ENCODE results near the gene ACVR1. TPM values are rescaled to one million over a fixed set of nuclear protein-coding genes. Genes with fewer than 3 reads are reported as not detected.

Gene ACVR1
- total and polyA plus RNA-seq, 2 of the 13 experiments (the other 11 are each of a cell fraction or from before 2014, with no cell fraction given): 2.3 to 5.4 TPM

DNA sequence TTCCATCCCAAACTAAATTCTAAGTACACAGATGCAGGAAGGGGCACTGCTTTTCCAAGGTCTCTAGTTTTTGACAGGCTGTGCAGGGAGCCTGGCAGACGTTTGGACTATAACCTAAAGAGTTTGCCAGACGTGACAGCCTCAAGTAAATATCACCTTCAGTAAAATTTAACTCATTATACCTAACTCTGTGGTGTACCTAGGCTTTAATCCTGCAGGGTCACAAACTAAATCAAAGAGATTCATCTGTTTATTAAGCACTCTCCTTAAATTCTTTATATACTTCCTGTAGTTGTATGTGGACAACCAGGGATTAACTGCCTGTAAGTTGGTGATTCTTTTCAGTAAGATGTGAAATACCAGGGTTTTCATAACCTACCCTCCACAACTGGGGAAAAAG, 92.9 kb downstream of the ACVR1 start:
- no peak for FAIRE-seq
- intact Hi-C loops (cut with micrococcal nuclease; ENCODE audit: unreplicated experiment) (loop anchor here (5.0 kb wide), 1 partner anchor 54 kb away; no protein-coding TSS in a partner anchor), in situ Hi-C loops (cut with HindIII; ENCODE audit: extremely low pct_ligation_motif_present, low pct_unique_long_range_greater_than_20kb) (no loop called here)
- peak; percentile 74 for ATAC-seq
- BruUV-seq (replicated peaks): no TSS peak
- Histone ChIP-seq H3K4me3 (replicated peaks in 1 of 3; ENCODE audit: insufficient read depth in 1 of 3, low read depth in 2 of 3, low read length in 3 of 3) (no peak overlapping the region), H3K4me2 (ENCODE audit: low read depth, low read length) (no peak overlapping the region), H3K27me3 (ENCODE audit: control insufficient read depth in 1 of 2, insufficient read depth in 2 of 2, low read length in 2 of 2) (no peaks in the 10 kb centered on the region), H3K9me3 (ENCODE audit: low read length) (no peaks in the 10 kb centered on the region), H3K27ac (ENCODE audit: extremely low read length, insufficient read depth, low read length) (no peak overlapping the region), H3K4me1 (ENCODE audit: insufficient read depth, low read length) (peaks cover 44% of the 10 kb centered on the region), H2AFZ (ENCODE audit: low read length) (no peak overlapping the region), H3K36me3 (replicated peaks in 1 of 2; ENCODE audit: control insufficient read depth in 1 of 2, insufficient read depth in 2 of 2, low read length in 2 of 2) (peaks cover 2 to 8% of the 10 kb centered on the region in 2 experiments; a peak in 2 of 5 replicates), H4K20me1 (ENCODE audit: insufficient read depth, low read length) (no peaks in the 10 kb centered on the region), H3K9ac (ENCODE audit: insufficient read depth, low read depth, low read length) (no peak overlapping the region), H3K79me2 (ENCODE audit: insufficient read depth, low read length) (no peaks in the 10 kb centered on the region)
- CTCF ChIA-PET (ENCODE audit: low intra/inter-chr PET ratio, low total read pairs): no interaction called here
- DNase-seq (ENCODE audit: low spot score): no peak
- WGBS (ENCODE audit: low lambda C conversion rate): 5% methylated on average over 2 of the region's 2 CpGs
- POLR2A ChIA-PET: no interaction called here
- TF ChIP-seq SRSF4 (IDR thresholded peaks at IDR 0.05; ENCODE audit: low read depth, low read length, poor library complexity, severe bottlenecking): no peak
- TF ChIP-seq PCBP2 (optimal IDR thresholded peaks at IDR 0.05; ENCODE audit: low read depth, low read length, poor library complexity, severe bottlenecking): no peak
- no peak for TF ChIP-seq ZNF138 (CRISPR knock-in tag; IDR thresholded peaks at IDR 0.05; ENCODE audit: low read depth)
- TF ChIP-seq, protein P1, sequence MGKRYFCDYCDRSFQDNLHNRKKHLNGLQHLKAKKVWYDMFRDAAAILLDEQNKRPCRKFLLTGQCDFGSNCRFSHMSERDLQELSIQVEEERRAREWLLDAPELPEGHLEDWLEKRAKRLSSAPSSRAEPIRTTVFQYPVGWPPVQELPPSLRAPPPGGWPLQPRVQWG (CRISPR knock-in tag; IDR thresholded peaks at IDR 0.05; ENCODE audit: borderline replicate concordance, low read depth): no peak
- TF ChIP-seq, protein P2, sequence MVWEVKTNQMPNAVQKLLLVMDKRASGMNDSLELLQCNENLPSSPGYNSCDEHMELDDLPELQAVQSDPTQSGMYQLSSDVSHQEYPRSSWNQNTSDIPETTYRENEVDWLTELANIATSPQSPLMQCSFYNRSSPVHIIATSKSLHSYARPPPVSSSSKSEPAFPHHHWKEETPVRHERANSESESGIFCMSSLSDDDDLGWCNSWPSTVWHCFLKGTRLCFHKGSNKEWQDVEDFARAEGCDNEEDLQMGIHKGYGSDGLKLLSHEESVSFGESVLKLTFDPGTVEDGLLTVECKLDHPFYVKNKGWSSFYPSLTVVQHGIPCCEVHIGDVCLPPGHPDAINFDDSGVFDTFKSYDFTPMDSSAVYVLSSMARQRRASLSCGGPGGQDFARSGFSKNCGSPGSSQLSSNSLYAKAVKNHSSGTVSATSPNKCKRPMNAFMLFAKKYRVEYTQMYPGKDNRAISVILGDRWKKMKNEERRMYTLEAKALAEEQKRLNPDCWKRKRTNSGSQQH (CRISPR knock-in tag; IDR thresholded peaks at IDR 0.05; ENCODE audit: low read depth): no peak
- TF ChIP-seq, protein P3, sequence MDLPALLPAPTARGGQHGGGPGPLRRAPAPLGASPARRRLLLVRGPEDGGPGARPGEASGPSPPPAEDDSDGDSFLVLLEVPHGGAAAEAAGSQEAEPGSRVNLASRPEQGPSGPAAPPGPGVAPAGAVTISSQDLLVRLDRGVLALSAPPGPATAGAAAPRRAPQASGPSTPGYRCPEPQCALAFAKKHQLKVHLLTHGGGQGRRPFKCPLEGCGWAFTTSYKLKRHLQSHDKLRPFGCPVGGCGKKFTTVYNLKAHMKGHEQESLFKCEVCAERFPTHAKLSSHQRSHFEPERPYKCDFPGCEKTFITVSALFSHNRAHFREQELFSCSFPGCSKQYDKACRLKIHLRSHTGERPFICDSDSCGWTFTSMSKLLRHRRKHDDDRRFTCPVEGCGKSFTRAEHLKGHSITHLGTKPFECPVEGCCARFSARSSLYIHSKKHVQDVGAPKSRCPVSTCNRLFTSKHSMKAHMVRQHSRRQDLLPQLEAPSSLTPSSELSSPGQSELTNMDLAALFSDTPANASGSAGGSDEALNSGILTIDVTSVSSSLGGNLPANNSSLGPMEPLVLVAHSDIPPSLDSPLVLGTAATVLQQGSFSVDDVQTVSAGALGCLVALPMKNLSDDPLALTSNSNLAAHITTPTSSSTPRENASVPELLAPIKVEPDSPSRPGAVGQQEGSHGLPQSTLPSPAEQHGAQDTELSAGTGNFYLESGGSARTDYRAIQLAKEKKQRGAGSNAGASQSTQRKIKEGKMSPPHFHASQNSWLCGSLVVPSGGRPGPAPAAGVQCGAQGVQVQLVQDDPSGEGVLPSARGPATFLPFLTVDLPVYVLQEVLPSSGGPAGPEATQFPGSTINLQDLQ (CRISPR knock-in tag; IDR thresholded peaks at IDR 0.05): no peak
- TF ChIP-seq HHEX (CRISPR knock-in tag; IDR thresholded peaks at IDR 0.05): no peak
- TF ChIP-seq RXRA (CRISPR knock-in tag; IDR thresholded peaks at IDR 0.05): no peak
- TF ChIP-seq RORA (CRISPR knock-in tag; IDR thresholded peaks at IDR 0.05): no peak
- no peak for TF ChIP-seq POLR2AphosphoS5 (IDR thresholded peaks at IDR 0.05; ENCODE audit: low read depth, low read length)
- TF ChIP-seq LCORL (IDR thresholded peaks at IDR 0.05): no peak
- TF ChIP-seq LCORL (CRISPR knock-in tag; IDR thresholded peaks at IDR 0.05): 0 out of 2 replicates have a peak, but pooled peaks have one; percentile 57
- TF ChIP-seq EED (CRISPR knock-in tag; IDR thresholded peaks at IDR 0.05): no peak
- TF ChIP-seq, protein P4, sequence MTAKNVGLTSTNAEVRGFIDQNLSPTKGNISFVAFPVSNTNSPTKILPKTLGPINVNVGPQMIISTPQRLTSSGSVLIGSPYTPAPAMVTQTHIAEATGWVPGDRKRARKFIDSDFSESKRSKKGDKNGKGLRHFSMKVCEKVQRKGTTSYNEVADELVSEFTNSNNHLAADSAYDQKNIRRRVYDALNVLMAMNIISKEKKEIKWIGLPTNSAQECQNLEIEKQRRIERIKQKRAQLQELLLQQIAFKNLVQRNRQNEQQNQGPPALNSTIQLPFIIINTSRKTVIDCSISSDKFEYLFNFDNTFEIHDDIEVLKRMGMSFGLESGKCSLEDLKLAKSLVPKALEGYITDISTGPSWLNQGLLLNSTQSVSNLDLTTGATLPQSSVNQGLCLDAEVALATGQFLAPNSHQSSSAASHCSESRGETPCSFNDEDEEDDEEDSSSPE (CRISPR knock-in tag; IDR thresholded peaks at IDR 0.05): no peak
- TF ChIP-seq, protein P5, sequence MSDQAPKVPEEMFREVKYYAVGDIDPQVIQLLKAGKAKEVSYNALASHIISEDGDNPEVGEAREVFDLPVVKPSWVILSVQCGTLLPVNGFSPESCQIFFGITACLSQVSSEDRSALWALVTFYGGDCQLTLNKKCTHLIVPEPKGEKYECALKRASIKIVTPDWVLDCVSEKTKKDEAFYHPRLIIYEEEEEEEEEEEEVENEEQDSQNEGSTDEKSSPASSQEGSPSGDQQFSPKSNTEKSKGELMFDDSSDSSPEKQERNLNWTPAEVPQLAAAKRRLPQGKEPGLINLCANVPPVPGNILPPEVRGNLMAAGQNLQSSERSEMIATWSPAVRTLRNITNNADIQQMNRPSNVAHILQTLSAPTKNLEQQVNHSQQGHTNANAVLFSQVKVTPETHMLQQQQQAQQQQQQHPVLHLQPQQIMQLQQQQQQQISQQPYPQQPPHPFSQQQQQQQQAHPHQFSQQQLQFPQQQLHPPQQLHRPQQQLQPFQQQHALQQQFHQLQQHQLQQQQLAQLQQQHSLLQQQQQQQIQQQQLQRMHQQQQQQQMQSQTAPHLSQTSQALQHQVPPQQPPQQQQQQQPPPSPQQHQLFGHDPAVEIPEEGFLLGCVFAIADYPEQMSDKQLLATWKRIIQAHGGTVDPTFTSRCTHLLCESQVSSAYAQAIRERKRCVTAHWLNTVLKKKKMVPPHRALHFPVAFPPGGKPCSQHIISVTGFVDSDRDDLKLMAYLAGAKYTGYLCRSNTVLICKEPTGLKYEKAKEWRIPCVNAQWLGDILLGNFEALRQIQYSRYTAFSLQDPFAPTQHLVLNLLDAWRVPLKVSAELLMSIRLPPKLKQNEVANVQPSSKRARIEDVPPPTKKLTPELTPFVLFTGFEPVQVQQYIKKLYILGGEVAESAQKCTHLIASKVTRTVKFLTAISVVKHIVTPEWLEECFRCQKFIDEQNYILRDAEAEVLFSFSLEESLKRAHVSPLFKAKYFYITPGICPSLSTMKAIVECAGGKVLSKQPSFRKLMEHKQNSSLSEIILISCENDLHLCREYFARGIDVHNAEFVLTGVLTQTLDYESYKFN (CRISPR knock-in tag; conservative IDR thresholded peaks at IDR 0.05): 0 out of 2 replicates have a peak, but pooled peaks have one; percentile 43
- no peak for TF ChIP-seq STAT5B (CRISPR knock-in tag; IDR thresholded peaks at IDR 0.05)
